ENCODE measurements around the gene CABP7.

Gene CABP7

DNA sequence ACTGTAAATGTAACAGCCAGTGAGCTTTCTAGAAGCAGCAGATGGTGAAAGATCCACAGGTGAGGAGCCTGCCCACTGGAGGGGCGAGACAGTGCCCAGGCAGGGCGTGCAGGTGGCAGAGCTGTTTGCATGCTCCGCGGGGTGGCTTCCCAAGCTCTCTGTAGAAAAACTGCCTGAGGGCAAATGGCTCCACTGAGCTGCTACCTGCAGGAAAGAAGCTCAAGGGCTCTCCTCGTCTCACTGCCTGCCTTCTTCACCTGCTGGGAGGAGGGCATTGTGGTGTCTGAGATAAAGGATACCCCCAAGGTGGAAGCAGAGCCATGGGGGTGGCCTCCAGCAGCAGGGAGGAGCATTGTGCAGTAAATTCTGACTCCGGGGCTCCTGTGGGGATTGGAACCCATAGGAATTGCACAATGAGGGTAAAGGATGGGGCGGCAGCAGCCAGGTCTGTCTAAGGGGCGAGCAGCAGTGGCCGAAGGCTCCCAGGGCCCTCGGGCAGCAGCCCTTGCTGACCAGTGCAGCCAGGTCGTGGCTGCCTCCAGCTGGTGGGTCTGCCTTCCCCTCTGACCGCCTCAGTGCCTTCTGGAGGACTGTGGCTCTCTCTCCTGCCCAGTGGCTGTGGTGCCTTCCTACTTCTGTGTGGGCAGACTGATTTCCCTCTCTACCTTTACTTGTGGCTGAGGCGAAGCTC, 28.0 kb upstream of the CABP7 start:
- Histone ChIP-seq H2AFZ (ENCODE audit: low read length, unreplicated experiment) (no peak overlapping the region), H3K27ac (ENCODE audit: low read depth, low read length) (no peak overlapping the region), H3K4me1 (ENCODE audit: control insufficient read depth, insufficient read depth, low read length, unreplicated experiment) (no peaks in the 10 kb centered on the region), H3K79me2 (ENCODE audit: control insufficient read depth, insufficient read depth, low read length, unreplicated experiment) (no peaks in the 10 kb centered on the region), H3K4me3 (ENCODE audit: low read depth, low read length) (no peak overlapping the region), H3K27me3 (ENCODE audit: insufficient read depth, low read length) (no peaks in the 10 kb centered on the region), H3K36me3 (ENCODE audit: insufficient read depth, low read length) (no peaks in the 10 kb centered on the region)

DNA sequence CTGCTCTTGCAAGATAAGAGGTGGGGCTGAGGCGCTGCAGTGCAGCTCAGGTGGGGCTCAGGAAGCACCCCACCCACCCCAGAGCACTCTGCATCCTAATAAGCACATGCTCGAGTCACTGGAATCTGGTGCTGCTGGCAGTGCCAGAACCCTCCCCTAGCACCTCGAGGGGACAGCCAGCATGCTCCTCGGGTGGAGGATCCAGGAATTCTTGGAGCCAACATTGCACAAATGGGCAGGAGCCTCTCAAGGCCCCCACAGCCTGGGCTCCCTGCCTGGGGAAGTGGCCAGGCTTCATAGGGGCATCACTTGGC, 27.5 kb upstream of the CABP7 start:
- Histone ChIP-seq H2AFZ (ENCODE audit: low read length, unreplicated experiment) (no peak overlapping the region), H3K27me3 (ENCODE audit: insufficient read depth, low read length) (no peaks in the 10 kb centered on the region), H3K4me1 (ENCODE audit: control insufficient read depth, insufficient read depth, low read length, unreplicated experiment) (no peaks in the 10 kb centered on the region), H3K36me3 (ENCODE audit: insufficient read depth, low read length) (no peaks in the 10 kb centered on the region), H3K4me3 (ENCODE audit: low read depth, low read length) (no peak overlapping the region), H3K79me2 (ENCODE audit: control insufficient read depth, insufficient read depth, low read length, unreplicated experiment) (no peaks in the 10 kb centered on the region), H3K27ac (ENCODE audit: low read depth, low read length) (no peak overlapping the region)

GRCh38 chr22:29693161-29693560, 26.6 kb upstream of the CABP7 start:
- no peak overlapping the region for H2AFZ ChIP-seq (ENCODE audit: low read length, unreplicated experiment)
- no peaks in the 10 kb centered on the region for H3K36me3 ChIP-seq (ENCODE audit: insufficient read depth, low read length)
- H3K27ac ChIP-seq (ENCODE audit: low read depth, low read length), result no peak overlapping the region
- H3K4me1 ChIP-seq (ENCODE audit: control insufficient read depth, insufficient read depth, low read length, unreplicated experiment), result no peaks in the 10 kb centered on the region
- H3K79me2 ChIP-seq (ENCODE audit: control insufficient read depth, insufficient read depth, low read length, unreplicated experiment), result no peaks in the 10 kb centered on the region
- H3K4me3 ChIP-seq (ENCODE audit: low read depth, low read length), result no peak overlapping the region
- H3K27me3 ChIP-seq (ENCODE audit: insufficient read depth, low read length), result no peaks in the 10 kb centered on the region

DNA sequence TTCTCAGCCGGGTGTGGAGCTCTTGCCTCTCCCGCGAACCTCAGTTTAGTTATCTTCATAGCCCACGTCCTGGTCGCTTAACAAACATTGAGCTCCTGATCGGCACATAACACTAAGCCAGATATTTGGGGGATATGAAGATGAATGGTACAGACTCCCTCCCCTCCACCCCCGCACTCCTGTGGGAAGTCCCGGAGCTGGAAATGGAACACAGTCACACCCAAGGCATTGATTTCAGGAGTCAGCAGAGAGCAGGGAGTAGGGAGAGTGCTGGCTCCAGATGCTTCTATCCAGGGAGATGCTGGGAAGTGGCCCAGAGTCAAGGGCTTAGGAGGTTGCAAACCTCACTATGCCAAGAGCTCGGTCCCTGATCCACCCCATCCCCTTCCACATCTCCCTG, 26.1 kb upstream of the CABP7 start:
- H3K27ac ChIP-seq (ENCODE audit: low read depth, low read length), result no peak overlapping the region
- H2AFZ ChIP-seq (ENCODE audit: low read length, unreplicated experiment), result no peak overlapping the region
- H3K4me3 ChIP-seq (ENCODE audit: low read depth, low read length), result no peak overlapping the region
- no peaks in the 10 kb centered on the region for H3K4me1 ChIP-seq (ENCODE audit: control insufficient read depth, insufficient read depth, low read length, unreplicated experiment)
- no peaks in the 10 kb centered on the region for H3K79me2 ChIP-seq (ENCODE audit: control insufficient read depth, insufficient read depth, low read length, unreplicated experiment)
- no peaks in the 10 kb centered on the region for H3K27me3 ChIP-seq (ENCODE audit: insufficient read depth, low read length)
- H3K36me3 ChIP-seq (ENCODE audit: insufficient read depth, low read length), result no peaks in the 10 kb centered on the region

DNA sequence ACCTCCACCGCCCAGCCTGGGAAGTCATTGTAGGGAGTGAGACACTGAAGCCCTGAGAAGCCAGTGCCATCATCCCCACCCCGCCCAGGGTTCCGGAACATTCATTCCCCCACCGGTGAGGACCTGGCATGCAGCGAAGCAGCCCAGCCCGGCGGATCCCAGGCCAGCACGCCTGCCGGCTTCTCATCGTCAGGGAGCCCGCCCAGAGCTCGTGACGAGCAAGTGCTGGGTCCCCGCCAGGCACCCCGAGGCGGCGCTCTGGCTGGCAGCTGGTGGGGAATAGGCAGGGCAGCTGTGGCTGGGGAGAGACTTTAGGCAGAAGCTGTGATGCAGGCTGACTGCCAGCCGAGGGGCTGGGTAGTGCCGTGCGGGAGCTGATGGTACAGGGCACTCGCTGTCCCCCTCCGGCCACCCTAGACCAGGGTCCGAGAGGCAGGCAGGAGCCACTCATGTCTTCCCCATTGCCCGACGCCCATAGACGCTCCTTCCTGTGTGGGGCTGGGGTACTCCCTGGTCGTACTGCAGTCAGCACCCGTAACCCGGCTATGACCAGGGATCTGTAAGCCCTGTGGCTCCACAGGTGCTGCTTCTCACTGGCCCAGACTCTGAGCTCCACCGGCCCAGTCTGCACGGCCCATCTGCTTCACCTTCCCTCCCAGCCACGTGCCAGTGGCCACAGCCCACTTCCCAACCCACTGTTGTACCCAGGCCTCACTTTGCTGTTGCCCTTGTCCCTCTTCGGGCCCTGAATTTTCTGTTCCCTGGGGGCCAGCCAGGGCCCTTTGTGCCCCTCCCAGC, 24.5 kb upstream of the CABP7 start:
- no peaks in the 10 kb centered on the region for H3K27me3 ChIP-seq (ENCODE audit: insufficient read depth, low read length)
- no peak overlapping the region for H3K4me3 ChIP-seq (ENCODE audit: low read depth, low read length)
- H3K27ac ChIP-seq (ENCODE audit: low read depth, low read length), result no peak overlapping the region
- H2AFZ ChIP-seq (ENCODE audit: low read length, unreplicated experiment), result no peak overlapping the region
- H3K36me3 ChIP-seq (ENCODE audit: insufficient read depth, low read length), result no peaks in the 10 kb centered on the region
- H3K4me1 ChIP-seq (ENCODE audit: control insufficient read depth, insufficient read depth, low read length, unreplicated experiment), result peaks cover 2% of the 10 kb centered on the region
- no peaks in the 10 kb centered on the region for H3K79me2 ChIP-seq (ENCODE audit: control insufficient read depth, insufficient read depth, low read length, unreplicated experiment)

DNA sequence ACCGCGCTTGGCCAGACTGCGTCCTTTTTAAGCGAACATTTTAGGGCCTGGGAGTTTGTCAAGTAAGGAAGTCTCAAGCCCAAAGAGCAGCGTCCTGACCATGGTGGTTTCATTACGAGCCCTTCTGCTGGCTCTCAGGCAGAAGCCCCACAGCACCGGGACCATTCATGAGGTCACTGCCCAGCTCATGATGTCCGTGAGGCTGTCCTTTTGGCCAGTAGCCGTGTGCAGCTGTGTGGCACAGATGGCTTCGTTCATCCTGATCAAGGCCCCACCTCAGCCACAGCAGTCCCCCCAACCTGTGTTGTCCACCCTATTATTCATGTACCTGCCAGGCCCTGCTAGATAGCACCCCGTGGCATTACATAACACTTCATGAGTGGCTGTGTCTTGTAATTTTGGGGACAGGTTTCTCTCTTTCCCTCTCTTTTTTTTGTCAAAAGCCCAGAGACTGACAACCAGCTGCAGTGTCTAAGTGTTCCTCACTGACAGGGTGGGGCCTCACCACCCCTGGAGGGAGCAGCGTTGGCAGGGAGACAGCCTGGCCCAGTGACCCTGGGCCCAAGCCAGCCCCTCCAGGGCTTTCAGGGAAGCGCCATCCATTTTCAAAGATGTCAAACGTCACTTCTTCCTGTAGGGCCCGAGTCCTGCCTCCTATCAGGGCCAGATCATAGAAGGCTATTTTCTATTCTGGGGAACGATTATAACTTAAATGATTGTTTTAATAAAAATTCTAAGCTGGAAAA, 21.8 kb upstream of the CABP7 start:
- Histone ChIP-seq H3K4me1 (ENCODE audit: control insufficient read depth, insufficient read depth, low read length, unreplicated experiment) (peaks cover 20% of the 10 kb centered on the region), H3K79me2 (ENCODE audit: control insufficient read depth, insufficient read depth, low read length, unreplicated experiment) (no peaks in the 10 kb centered on the region), H3K27ac (ENCODE audit: low read depth, low read length) (no peak overlapping the region), H3K4me3 (ENCODE audit: low read depth, low read length) (no peak overlapping the region), H3K36me3 (ENCODE audit: insufficient read depth, low read length) (no peaks in the 10 kb centered on the region), H3K27me3 (ENCODE audit: insufficient read depth, low read length) (no peaks in the 10 kb centered on the region), H2AFZ (ENCODE audit: low read length, unreplicated experiment) (no peak overlapping the region)

DNA sequence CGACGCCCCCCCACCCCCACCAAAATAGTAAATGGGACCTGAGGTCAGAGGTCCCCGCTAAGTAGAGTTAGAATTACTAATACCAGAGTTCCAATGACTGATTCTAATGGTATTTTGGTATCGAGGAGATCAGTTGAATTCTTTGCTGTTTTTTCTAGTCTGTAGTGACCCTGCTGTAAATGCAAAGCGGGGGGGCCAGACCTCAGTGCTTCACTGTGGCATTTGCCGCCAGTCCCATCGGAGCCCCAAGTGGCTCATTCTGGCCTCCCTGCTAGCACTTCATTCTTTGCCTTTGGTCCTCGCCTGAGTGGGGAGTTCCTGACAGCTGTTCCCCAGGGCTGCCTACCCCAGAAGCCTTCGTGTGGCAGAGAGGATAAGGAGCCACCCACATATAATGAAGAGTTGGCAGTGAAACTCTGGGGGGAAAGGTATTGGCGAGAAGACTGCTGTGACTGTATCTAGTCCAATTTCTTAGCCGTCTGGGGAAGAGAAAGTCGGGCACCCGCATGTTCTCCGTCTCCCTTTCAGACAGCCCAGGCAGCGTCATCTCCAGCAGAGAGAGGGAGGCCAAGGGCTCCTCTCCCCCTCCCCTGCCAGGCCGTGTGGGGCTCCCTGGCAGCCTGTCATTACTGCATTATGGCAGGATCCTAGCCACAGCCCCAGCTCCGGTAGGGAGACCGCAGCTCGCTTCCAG, 19.4 kb upstream of the CABP7 start:
- H3K27ac ChIP-seq (ENCODE audit: low read depth, low read length), result no peak overlapping the region
- no peak overlapping the region for H2AFZ ChIP-seq (ENCODE audit: low read length, unreplicated experiment)
- no peaks in the 10 kb centered on the region for H3K27me3 ChIP-seq (ENCODE audit: insufficient read depth, low read length)
- peaks cover 20% of the 10 kb centered on the region for H3K4me1 ChIP-seq (ENCODE audit: control insufficient read depth, insufficient read depth, low read length, unreplicated experiment)
- H3K79me2 ChIP-seq (ENCODE audit: control insufficient read depth, insufficient read depth, low read length, unreplicated experiment), result no peaks in the 10 kb centered on the region
- no peak overlapping the region for H3K4me3 ChIP-seq (ENCODE audit: low read depth, low read length)
- H3K36me3 ChIP-seq (ENCODE audit: insufficient read depth, low read length), result no peaks in the 10 kb centered on the region

- no peak overlapping the region for H3K4me3 ChIP-seq (ENCODE audit: low read depth, low read length)
- H2AFZ ChIP-seq (ENCODE audit: low read length, unreplicated experiment), result no peak overlapping the region
- no peaks in the 10 kb centered on the region for H3K36me3 ChIP-seq (ENCODE audit: insufficient read depth, low read length)
- no peaks in the 10 kb centered on the region for H3K27me3 ChIP-seq (ENCODE audit: insufficient read depth, low read length)
- H3K4me1 ChIP-seq (ENCODE audit: control insufficient read depth, insufficient read depth, low read length, unreplicated experiment), result peaks cover 20% of the 10 kb centered on the region
- H3K27ac ChIP-seq (ENCODE audit: low read depth, low read length), result no peak overlapping the region
- H3K79me2 ChIP-seq (ENCODE audit: control insufficient read depth, insufficient read depth, low read length, unreplicated experiment), result no peaks in the 10 kb centered on the region
These were observed 19.0 kb upstream of the CABP7 start for GRCh38 chr22:29700900-29701154.

DNA sequence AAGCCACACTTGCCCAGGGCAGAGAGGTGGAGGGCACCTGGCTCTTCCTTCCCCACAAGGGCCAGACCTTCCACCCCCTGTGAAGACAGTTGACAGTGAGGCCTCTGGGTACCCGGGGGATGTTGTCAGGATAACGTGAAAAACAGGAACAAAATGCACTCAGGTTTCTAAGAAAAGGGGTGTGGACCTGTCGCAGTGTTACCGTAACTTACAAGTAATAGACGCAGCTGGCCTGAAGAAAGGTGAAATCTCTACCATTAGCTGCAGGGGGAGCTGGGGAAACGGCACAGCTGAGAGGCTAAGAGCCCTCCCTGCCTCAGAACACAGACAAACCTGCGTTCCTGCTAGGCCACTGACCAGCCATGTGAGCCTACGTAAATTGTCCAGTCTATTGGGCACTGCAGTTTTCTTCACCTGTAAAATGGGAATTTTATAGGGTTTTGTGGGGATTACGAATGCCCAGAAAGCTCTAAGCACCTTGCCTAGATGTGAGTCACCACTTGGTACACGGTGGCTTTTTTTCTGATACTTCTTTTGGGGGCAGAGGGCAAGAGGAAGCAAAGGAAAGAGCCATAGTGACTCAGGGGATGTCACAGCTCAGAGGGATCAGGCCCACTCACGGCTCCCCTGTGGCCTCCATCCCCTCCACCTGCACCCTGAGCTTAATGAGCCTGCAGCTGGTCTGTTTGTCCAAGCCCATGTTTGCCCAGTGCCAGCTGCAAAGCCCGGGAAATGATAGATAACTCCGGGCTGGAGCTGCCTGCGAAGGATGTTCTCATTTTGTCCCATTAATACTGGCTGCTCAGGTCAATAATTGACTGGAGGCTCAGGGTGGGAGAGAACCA, 18.4 kb upstream of the CABP7 start:
- H3K4me1 ChIP-seq (ENCODE audit: control insufficient read depth, insufficient read depth, low read length, unreplicated experiment), result peaks cover 20% of the 10 kb centered on the region
- H3K27ac ChIP-seq (ENCODE audit: low read depth, low read length), result no peak overlapping the region
- no peak overlapping the region for H3K4me3 ChIP-seq (ENCODE audit: low read depth, low read length)
- no peaks in the 10 kb centered on the region for H3K79me2 ChIP-seq (ENCODE audit: control insufficient read depth, insufficient read depth, low read length, unreplicated experiment)
- H3K36me3 ChIP-seq (ENCODE audit: insufficient read depth, low read length), result no peaks in the 10 kb centered on the region
- H2AFZ ChIP-seq (ENCODE audit: low read length, unreplicated experiment), result no peak overlapping the region
- H3K27me3 ChIP-seq (ENCODE audit: insufficient read depth, low read length), result no peaks in the 10 kb centered on the region

Measured in ACC112 (cell line).